Hematopoietic multipotent progenitor cell treated with erythropoietin and hydrocortisone succinate and interleukin-3 and kit ligand, for 8 days (in vitro differentiated cells): ENCODE results near the gene FUT4.
"Not testable (repeated sequence)": the region's sequence is repeated elsewhere in the genome, so short reads cannot be mapped to it uniquely, and the experiment has no call there.

Experiments
- DNase-seq: peaks from one replicate; pipeline ENCODE4 v3.0.0-alpha.2; 2015

Gene FUT4

GRCh38 chr11:94568200-94568599 is 24.5 kb downstream of the FUT4 start:
- DNase-seq, result no peak

- no peak for DNase-seq
Observed at GRCh38 chr11:94568717-94569116, 25.0 kb downstream of the FUT4 start.

GRCh38 chr11:94572975-94573374 is 29.3 kb downstream of the FUT4 start:
- not testable (repeated sequence) for DNase-seq

- DNase-seq, result peak; percentile 33
Observed at GRCh38 chr11:94574193-94574961, 30.7 kb downstream of the FUT4 start.

GRCh38 chr11:94576306-94576705 is 32.6 kb downstream of the FUT4 start:
- DNase-seq, result no peak

- no peak for DNase-seq
Observed at GRCh38 chr11:94577841-94578240, 34.1 kb downstream of the FUT4 start.

GRCh38 chr11:94581926-94582325 is 38.2 kb downstream of the FUT4 start:
- no peak for DNase-seq

- DNase-seq, result no peak
Observed at GRCh38 chr11:94583213-94583865, 39.6 kb downstream of the FUT4 start.

- no peak for DNase-seq
Observed at GRCh38 chr11:94583866-94584500, 40.3 kb downstream of the FUT4 start.

GRCh38 chr11:94584978-94585377 is 41.3 kb downstream of the FUT4 start:
- DNase-seq, result no peak

GRCh38 chr11:94585399-94585798 is 41.7 kb downstream of the FUT4 start:
- no peak for DNase-seq

- no peak for DNase-seq
Observed at GRCh38 chr11:94586546-94586945, 42.8 kb downstream of the FUT4 start.

- no peak for DNase-seq
Observed at GRCh38 chr11:94586978-94587377, 43.3 kb downstream of the FUT4 start.

- no peak for DNase-seq
Observed at GRCh38 chr11:94588366-94588942, 44.7 kb downstream of the FUT4 start.

GRCh38 chr11:94590352-94591041 is 46.8 kb downstream of the FUT4 start:
- DNase-seq, result no peak

GRCh38 chr11:94593030-94593429 is 49.3 kb downstream of the FUT4 start:
- DNase-seq, result no peak

GRCh38 chr11:94595076-94595475 is 51.4 kb downstream of the FUT4 start:
- DNase-seq, result no peak

GRCh38 chr11:94597896-94598295 is 54.2 kb downstream of the FUT4 start:
- DNase-seq, result peak; percentile 32
